Stimulated activated naive CD8-positive, alpha-beta T cell treated with anti-CD3 and anti-CD28 coated beads, Interleukin-15, Interleukin-2, amounts not matched to agents 100 ng/mL and 50 ng/mL, for 24 hours (primary cell): ENCODE data around the gene OSBPL5.
"Not testable (repeated sequence)": the region's sequence is repeated elsewhere in the genome, so short reads cannot be mapped to it uniquely, and the experiment has no call there.

Experiments
- H3K27ac Mint-ChIP-seq: one replicate; pipeline ENCODE4 v1.8.0; 2021; ENCODE audit warnings: mild to moderate bottlenecking, mixed read lengths
- H3K27me3 Mint-ChIP-seq: one replicate; pipeline ENCODE4 v1.8.0; 2021; ENCODE audit warnings: mixed read lengths
- H3K36me3 Mint-ChIP-seq: one replicate; pipeline ENCODE4 v1.8.0; 2021; ENCODE audit warnings: low read depth, mixed read lengths
- H3K4me1 Mint-ChIP-seq: one replicate; pipeline ENCODE4 v1.8.0; 2021; ENCODE audit warnings: low read depth, mixed read lengths
- H3K4me3 Mint-ChIP-seq: one replicate; pipeline ENCODE4 v1.8.0; 2021; ENCODE audit warnings: mild to moderate bottlenecking, mixed read lengths
- H3K9me3 Mint-ChIP-seq: one replicate; pipeline ENCODE4 v1.8.0; 2021; ENCODE audit warnings: mixed read lengths

Gene OSBPL5

DNA sequence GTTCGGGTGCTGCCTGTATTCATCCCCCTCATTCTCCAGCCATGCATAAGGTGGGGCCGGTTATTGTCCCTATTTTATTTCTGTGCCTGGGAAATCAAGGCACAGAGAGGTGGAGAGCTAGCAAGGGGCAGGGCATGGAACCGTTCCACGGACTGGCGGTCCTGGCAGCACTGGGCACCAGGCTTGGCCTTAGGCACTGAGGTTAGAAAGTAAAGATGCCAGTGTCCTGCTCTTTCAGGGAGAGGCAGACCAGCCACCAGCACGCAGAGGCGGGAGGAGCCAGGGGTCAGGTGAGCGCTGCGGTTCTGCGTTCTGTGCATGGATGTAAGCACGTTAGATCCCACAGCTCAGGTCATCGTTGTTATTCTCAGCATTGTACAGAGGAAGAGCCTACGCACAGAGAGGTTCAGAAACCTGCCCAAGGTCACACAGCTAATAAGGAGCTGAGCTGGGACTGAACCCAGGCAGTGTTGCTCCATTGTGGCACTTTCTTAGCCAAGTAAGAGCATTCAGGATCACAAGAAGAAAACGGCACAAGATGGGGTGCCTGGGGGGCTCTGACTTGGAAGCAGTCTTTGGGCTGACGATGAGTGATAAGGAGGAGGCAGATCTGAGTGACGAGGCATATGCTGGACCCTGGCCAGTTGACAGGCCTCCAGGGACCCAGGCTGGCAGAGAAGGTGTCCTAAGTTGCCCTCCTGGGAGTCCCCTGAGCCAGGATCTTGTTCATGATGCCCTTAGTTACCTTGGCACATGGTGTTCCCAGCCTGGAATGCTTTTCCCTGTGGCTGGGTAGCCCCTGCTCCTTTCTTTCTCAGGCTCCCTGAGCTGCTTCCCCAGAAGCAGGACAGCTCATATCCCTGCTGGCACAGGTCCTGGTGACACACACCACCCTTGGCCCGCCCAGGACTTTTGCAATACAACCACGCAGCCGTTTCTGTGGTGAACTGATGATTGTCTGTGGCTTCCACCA lies 41.1 kb downstream of the OSBPL5 start:
- Mint-ChIP-seq H3K36me3 (no peaks in the 10 kb centered on the region), H3K4me1 (no peaks in the 10 kb centered on the region), H3K4me3 (no peak overlapping the region), H3K27ac (no peak overlapping the region), H3K9me3 (no peaks in the 10 kb centered on the region), H3K27me3 (no peaks in the 10 kb centered on the region)

DNA sequence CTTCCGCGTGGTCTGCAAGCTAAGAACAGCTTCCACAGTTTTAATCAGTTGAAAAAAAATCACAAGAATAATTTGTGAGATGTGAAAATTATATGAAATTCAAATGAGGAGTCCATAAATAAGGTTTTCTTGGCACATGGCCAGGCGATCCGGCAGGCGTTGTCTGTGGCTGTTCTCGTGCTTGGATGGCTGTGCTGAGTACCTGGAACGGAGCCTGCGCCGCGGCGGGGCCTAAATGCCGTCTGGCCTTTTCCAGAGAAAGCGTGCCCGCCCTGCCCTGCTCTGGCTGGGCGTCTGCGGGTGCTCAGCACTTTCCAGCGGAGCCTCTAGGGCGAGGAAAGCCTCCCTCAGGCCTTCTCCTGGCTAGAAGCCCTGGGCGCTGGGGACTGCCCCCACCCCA lies 41.8 kb downstream of the OSBPL5 start:
- Mint-ChIP-seq H3K27ac (no peak overlapping the region), H3K36me3 (no peaks in the 10 kb centered on the region), H3K4me3 (no peak overlapping the region), H3K4me1 (no peaks in the 10 kb centered on the region), H3K27me3 (no peaks in the 10 kb centered on the region), H3K9me3 (no peaks in the 10 kb centered on the region)

DNA sequence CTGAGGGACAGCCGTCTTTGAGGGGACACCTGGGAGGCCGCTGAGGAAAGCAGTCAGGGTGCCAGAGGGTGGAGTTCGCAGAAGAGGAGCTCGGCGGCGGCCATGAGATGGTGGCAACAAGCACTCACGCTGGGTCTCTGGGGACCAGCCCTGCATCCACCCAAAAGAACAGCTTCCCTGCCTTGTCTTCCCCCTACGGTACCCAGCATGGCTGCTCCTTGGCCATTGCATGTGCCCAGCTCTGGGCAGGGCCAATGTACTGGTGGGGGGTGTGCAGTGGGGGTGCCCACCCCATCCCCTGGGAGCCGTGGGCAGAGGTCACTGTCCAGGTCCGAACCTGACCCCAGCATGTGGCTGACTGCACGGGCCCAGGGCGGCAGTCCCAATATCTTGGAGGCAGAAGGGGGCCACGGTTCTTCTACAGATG lies 42.3 kb downstream of the OSBPL5 start:
- Mint-ChIP-seq H3K4me1 (no peaks in the 10 kb centered on the region), H3K9me3 (no peaks in the 10 kb centered on the region), H3K27ac (no peak overlapping the region), H3K27me3 (no peaks in the 10 kb centered on the region), H3K4me3 (no peak overlapping the region), H3K36me3 (no peaks in the 10 kb centered on the region)

DNA sequence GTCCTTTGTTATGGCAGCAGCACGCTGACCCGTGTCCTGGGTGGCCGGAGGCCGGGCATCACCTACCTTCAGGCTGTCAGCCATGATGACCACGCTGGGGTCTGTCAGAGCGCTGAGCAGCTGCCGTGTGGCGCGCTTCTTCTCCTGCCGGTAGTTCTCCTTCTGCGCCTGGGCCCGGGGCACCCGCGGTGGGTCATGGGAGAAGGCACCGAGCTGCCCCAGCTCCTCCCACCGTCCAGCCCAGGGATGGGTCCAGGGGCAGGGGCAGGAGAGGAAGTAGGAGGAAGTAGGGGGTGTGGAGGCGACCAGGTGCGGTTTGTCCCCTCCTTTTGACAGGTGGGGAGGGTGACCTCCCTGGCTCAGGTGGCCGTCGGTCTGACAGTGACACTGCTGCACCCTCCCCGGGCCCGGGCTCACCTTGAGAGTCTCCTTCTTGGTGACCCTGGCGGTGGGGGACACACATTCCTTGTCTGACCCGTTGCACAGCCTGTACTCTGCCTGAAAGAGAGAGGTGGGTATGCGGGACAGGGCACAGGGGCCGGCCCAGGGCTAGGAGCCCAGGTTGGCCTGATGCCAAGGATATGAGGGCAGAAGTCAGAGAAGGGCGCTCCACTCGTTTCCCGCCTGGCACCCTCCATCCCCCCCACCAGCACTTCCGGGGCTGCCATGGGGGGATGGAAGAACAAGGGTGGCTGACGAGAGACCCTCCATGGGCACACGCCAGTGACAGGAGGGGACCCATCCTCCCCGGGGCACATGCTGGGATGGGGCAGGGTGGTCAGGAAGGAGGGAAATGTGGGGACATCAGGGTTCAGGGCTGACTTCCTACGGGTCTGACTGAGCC lies 43.0 kb downstream of the OSBPL5 start:
- no peaks in the 10 kb centered on the region for H3K36me3 Mint-ChIP-seq
- H3K4me1 Mint-ChIP-seq, result no peaks in the 10 kb centered on the region
- H3K27me3 Mint-ChIP-seq, result no peaks in the 10 kb centered on the region
- H3K27ac Mint-ChIP-seq, result no peak overlapping the region
- H3K4me3 Mint-ChIP-seq, result no peak overlapping the region
- H3K9me3 Mint-ChIP-seq, result no peaks in the 10 kb centered on the region

DNA sequence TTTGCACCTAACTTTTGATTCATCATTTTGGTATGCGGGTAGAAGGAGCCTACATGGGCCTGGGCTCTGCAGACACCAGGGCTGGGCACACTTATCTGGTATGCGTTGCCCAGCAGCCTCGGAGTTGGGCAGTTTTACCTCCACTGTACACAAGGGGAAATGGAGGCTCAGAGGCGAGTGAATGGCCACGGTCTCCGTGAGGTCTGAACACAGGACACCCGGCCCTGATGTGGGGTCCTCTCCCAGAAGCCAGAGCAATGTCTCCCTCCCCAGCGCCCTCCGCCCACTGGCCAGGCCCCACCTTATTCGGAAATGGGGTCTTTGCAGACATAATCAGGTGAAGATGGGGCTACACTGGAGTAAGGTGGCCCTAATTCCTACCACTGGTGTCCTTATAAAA lies 43.7 kb downstream of the OSBPL5 start:
- Mint-ChIP-seq H3K36me3 (no peaks in the 10 kb centered on the region), H3K9me3 (no peaks in the 10 kb centered on the region), H3K27ac (no peak overlapping the region), H3K27me3 (no peaks in the 10 kb centered on the region), H3K4me3 (no peak overlapping the region), H3K4me1 (no peaks in the 10 kb centered on the region)

DNA sequence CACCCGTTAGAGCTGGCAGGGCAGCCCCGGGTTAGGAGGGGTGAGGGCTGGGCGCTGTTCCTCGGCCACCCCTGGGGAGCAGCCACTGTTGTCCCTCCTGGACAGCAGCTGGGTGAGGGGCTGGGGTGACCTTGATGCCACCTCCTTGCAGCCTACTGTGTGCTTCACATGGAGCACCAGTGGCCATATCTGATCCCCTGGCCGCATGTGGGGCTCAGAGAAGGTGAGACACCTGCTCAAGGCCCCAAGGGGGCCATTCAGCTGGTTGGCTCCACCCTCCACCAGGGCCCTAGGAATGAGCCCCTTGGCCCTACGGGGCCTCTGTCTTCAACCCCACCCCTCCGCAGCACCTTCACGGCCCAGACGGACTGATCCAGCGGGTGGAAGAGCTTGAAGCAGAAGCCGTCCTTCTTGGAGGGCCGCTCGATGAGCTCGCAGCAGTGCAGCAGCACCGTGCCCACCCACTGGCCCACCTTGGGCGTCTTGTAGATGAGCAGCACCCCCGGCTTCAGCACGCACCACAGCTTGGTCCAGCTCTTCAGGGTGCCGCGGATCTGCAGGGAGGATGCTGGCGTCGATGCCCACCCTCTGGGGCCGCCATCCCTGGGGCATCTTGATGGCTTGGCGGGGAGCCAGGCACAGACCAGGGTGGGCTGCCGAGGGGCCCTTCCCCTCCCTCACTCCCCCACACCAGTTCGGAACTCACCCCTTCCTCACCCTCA lies 44.9 kb downstream of the OSBPL5 start:
- H3K4me3 Mint-ChIP-seq, result no peak overlapping the region
- H3K27ac Mint-ChIP-seq, result no peak overlapping the region
- H3K9me3 Mint-ChIP-seq, result peaks cover 2% of the 10 kb centered on the region
- no peaks in the 10 kb centered on the region for H3K4me1 Mint-ChIP-seq
- H3K27me3 Mint-ChIP-seq, result no peaks in the 10 kb centered on the region
- peaks cover 2% of the 10 kb centered on the region for H3K36me3 Mint-ChIP-seq

DNA sequence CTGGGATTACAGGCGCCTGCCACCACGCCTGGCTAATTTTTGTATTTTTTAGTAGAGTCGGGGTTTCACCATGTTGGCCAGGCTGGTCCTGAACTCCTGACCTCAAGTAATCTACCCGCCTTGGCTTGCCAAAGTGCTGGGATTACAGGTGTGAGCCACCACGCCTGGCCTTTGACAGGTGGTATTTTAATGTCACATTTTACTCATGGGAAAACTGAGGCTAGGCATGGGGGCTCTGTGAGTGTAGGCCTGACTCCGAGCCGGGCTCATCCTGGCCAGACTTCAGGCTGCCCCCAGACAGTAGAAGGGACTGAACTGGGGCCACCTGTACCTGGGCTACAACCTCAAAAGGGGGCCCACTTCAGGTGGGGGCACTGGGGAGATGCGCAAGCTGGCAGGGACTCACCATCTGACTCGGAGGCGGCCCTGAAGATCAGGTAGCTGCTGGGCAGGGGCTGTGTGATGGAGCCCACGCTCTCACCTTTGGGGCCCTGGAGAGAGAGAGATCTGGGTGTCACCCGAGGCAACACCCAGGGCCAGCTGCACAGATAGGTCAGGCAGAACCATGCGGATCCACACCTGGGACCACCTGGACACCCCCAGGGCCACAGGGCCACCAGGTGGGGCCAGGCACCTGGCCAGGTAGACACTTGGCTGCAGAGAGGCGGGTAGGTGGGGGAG lies 45.8 kb downstream of the OSBPL5 start:
- Mint-ChIP-seq H3K27me3 (no peaks in the 10 kb centered on the region), H3K27ac (no peak overlapping the region), H3K4me3 (no peak overlapping the region), H3K9me3 (peaks cover 7% of the 10 kb centered on the region), H3K4me1 (no peaks in the 10 kb centered on the region), H3K36me3 (peaks cover 8% of the 10 kb centered on the region)

DNA sequence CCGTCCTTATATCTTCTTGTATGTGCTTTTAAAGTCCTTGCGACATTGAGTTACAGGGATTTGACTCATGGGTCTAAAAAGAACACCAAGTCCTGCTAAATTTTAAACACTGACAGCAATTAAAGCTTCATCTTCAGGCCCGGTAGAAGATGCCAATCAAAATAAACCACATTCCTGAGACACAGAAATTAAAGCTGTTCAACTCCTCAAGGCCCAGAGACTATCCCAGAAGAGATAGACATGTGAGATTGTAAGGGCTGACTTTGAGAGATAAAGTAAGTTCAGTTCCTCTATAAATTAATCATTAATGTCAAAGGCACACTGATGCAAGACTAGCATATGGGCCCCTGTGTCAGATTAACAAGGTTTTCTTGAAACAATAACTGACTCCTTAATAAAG lies 49.8 kb downstream of the OSBPL5 start:
- Mint-ChIP-seq H3K36me3 (peaks cover 13% of the 10 kb centered on the region), H3K4me3 (no peak overlapping the region), H3K27ac (no peak overlapping the region), H3K4me1 (no peaks in the 10 kb centered on the region), H3K27me3 (no peaks in the 10 kb centered on the region), H3K9me3 (peaks cover 11% of the 10 kb centered on the region)

DNA sequence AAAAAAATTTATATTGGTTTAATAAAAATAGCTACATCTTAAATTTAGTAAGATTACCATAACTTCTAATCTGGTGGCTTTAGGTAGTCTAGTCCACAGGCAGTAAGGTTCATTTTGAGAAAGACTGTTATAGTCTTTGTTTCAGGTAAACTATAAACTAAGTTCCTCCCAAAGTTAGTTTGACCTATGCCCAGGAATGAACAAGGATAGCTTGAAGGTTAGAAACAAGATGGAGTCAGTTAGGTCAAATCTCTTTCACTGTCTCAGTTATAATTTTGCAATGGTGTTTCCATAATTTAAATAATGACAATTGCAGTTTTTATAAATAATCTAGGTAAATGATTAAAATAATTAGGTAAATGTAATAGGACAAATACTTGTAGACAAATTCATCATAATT lies 51.4 kb downstream of the OSBPL5 start:
- H3K36me3 Mint-ChIP-seq, result peaks cover 13% of the 10 kb centered on the region
- H3K4me1 Mint-ChIP-seq, H3K27ac Mint-ChIP-seq, H3K27me3 Mint-ChIP-seq, H3K4me3 Mint-ChIP-seq: not testable (repeated sequence)
- peaks cover 11% of the 10 kb centered on the region for H3K9me3 Mint-ChIP-seq

DNA sequence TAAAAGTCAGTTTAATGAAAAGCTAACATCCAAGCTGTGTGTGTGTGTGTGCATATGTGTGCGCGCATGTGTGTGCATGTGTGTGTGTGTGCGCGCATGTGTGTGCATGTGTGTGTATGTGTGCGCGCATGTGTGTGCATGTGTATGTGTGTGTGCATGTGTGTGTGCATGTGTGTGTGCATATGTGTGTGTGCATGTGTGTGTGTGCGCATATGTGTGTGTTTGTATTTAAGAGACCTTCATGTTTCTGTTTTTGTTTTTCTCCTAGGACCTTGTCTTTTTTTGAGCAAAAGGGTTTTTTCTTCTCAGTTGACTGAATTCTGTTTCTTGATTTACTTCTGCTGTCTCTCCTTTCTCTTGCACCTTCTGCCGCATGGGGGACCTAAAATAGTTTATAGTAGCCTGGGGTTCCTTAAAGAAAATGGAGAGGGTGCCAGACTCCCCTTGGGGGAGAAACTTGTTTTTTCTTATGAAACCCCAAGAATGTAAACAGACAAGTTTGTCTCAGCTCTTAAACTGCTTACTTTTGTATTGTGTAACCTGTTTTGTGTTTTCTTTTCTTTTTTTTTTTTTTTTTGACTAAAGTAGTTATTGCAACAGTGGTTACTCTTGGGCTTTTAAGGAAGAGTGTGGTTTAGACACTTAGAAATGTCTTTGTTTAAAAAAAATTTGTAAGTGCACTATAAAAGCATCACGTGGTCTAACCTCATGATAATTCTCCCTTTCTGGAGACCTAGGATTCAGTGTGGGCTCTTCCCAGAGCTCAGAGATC lies 53.0 kb downstream of the OSBPL5 start:
- no peaks in the 10 kb centered on the region for H3K4me1 Mint-ChIP-seq
- no peak overlapping the region for H3K27ac Mint-ChIP-seq
- peaks cover 11% of the 10 kb centered on the region for H3K9me3 Mint-ChIP-seq
- H3K36me3 Mint-ChIP-seq, result peaks cover 13% of the 10 kb centered on the region
- no peaks in the 10 kb centered on the region for H3K27me3 Mint-ChIP-seq
- no peak overlapping the region for H3K4me3 Mint-ChIP-seq

DNA sequence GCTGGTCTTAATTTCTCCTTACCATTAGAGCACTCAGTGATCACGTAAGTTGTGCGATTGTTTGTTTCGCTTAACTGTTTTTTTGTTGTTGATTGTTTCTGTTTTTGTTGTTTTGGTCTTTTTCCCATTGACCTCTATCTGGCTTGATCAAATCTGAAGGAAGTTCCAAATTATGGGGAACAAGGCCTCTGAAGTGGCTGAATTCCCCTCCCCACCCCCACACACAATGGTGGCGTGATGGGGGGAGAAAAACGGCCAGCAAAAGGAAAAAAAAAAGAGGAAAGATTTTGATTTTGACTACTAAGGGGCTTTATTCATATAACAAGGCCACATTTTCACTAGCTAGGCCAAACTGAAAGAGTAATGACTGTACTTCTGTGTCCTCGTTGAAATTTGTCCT lies 53.6 kb downstream of the OSBPL5 start:
- H3K4me3 Mint-ChIP-seq, result no peak overlapping the region
- peaks cover 13% of the 10 kb centered on the region for H3K36me3 Mint-ChIP-seq
- H3K27ac Mint-ChIP-seq, result no peak overlapping the region

DNA sequence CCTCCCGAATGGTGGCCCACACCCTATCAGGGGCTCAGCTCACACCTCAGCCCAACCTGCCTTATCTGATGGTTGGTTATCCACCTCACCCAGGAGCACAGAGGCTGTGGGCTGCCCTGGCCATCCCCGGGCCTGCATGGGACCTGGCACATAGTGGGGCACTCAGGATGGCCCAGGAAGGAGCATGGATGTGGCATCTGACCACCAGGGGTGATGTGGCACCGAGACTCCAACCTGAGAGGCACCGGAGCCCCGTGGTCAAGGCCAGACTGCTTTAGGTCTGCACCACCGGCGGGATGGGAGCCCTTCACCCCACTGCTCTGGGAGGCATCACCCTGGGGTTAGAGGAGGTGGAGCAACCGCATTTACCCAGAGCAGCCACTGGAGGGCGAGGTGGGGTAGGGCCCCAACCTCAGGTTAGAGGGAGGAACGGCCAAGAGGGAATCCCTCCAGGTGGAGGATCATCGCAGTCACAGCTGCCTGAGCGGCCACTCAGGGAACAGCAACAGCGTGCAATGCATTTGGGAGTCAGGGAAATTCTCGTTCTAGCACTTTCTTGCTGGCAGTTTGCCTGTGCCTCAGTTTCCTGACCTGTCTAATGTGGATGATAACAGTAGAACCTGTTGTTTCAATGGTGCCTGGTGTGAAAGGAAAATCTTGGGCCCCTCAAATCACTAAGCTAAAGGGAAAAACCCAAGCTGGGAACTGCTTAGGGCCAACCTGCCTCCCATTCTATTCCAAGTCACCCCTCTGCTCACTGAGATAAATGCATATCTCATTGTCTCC lies 55.0 kb downstream of the OSBPL5 start:
- no peak overlapping the region for H3K4me3 Mint-ChIP-seq
- H3K9me3 Mint-ChIP-seq, result peaks cover 9% of the 10 kb centered on the region
- H3K36me3 Mint-ChIP-seq, result peaks cover 10% of the 10 kb centered on the region
- H3K27ac Mint-ChIP-seq, result no peak overlapping the region
- H3K4me1 Mint-ChIP-seq, result no peaks in the 10 kb centered on the region
- H3K27me3 Mint-ChIP-seq, result no peaks in the 10 kb centered on the region

More for the DNA sequence above, 53.6 kb downstream of the OSBPL5 start:
- no peaks in the 10 kb centered on the region for H3K27me3 Mint-ChIP-seq
- no peaks in the 10 kb centered on the region for H3K4me1 Mint-ChIP-seq
- peaks cover 11% of the 10 kb centered on the region for H3K9me3 Mint-ChIP-seq

DNA sequence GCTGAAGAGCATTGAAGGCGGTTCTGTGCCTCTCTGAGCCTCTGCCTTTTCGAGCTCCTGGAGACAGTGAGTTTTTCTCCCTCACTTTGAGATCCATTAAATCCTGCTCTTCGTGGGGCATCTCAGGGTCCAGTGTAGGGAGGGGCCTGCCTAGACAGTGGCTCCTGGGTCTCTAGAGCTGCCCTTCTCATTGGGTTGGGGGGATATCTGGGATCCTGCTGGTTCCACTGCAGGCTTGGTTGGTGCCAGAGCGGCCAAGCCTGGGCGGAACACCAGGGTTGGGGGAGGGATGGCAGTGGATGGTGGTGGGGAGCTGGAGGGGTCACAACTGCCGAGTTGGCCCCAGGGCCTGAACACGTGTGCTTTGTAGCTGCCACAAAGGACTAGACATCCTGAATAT lies 55.7 kb downstream of the OSBPL5 start:
- Mint-ChIP-seq H3K9me3 (peaks cover 4% of the 10 kb centered on the region), H3K27ac (no peak overlapping the region), H3K36me3 (peaks cover 5% of the 10 kb centered on the region), H3K4me3 (no peak overlapping the region), H3K27me3 (no peaks in the 10 kb centered on the region), H3K4me1 (no peaks in the 10 kb centered on the region)
